Right cardiac atrium (tissue), 5 donors: Measurements from ENCODE around the gene CAMTA1. TPM values are rescaled to one million over a fixed set of nuclear protein-coding genes. Genes with fewer than 3 reads are reported as not detected.

Experiments
- ATAC-seq, 2 donors: fragments of 200-7000 bp; cut with Tn5 transposase; one replicate each; pipeline versions ENCODE4 v1.8.0 to v1.9.1; 2020; ENCODE audit warnings: moderate library complexity in 2 of 2, mild to moderate bottlenecking in 1 of 2
- DNase-seq, 3 donors: peaks; one replicate each; pipeline ENCODE4 v3.0.0-alpha.2; 2020
- H3K27ac ChIP-seq: one replicate; pipeline ENCODE4 v1.5.1; 2013; ENCODE audit warnings: mild to moderate bottlenecking, low read length, control low read depth, moderate library complexity
- H3K27me3 ChIP-seq: one replicate; pipeline ENCODE4 v1.6.1; 2013; ENCODE audit not compliant: control insufficient read depth, insufficient read depth
- H3K4me1 ChIP-seq: one replicate; pipeline ENCODE4 v1.6.1; 2013; ENCODE audit warnings: low read length; ENCODE audit not compliant: control insufficient read depth, insufficient read depth
- H3K4me3 ChIP-seq: one replicate; pipeline ENCODE4 v1.5.1; 2013; ENCODE audit warnings: low read length, control low read depth
- H3K9me3 ChIP-seq: one replicate; pipeline ENCODE4 v1.6.1; 2013; ENCODE audit warnings: low read length; ENCODE audit not compliant: control insufficient read depth
- WGBS: extraction: QIAGEN DNeasy Blood & Tissue Kit; methylation state at CpG from one replicate; pipeline ENCODE4 v1.1.7; 2013; 5-methylcytosine and 5-hydroxymethylcytosine counted together
- intact Hi-C, 4 donors: fragments of 100-400 bp; cut with DNase I; formaldehyde crosslinking; loops; one replicate each; pipeline versions ENCODE4 v1.11.0 to v1.14.0; 2022 to 2023
- polyA plus RNA-seq: library from polyadenylated mRNA; stranded (reverse); fragments of 200-250 nt; gene quantifications from one replicate; pipeline ENCODE4 v1.2.3, GENCODE V29; 2013
- total RNA-seq, 4 donors: library from RNA; stranded (reverse); fragmentation: NEBNext Ultra II Directional; extraction: Animal tissue kit (Norgen Biotek cat#: 25700); gene quantifications; one replicate each; pipeline ENCODE4 v1.2.1, GENCODE V29; 2021
- donor health status: healthy with polysubstance abuse.
- donor health status: DM: no; HTN: yes; CAD: no.
- donor health status: DM: no; HTN: no; CAD: no.
- donor health status: DM: no; HTN: yes; CAD: no; lungs with severe emphysema.
- donor health status: DM: yes; HTN: yes; CAD: no.

Gene CAMTA1
- total and polyA plus RNA-seq, 5 donors, result 155 to 334 (median 164) TPM

- 79% methylated on average over 10 of the region's 10 CpGs for WGBS
These were observed 31.7 kb upstream of the CAMTA1 start for GRCh38 chr1:6753320-6754140.

GRCh38 chr1:6756457-6756856, 28.8 kb upstream of the CAMTA1 start:
- DNase-seq (no peak), ATAC-seq (no peak)
- no peaks in the 10 kb centered on the region for H3K27me3 ChIP-seq
- intact Hi-C loops, result no loop called here
- H3K9me3 ChIP-seq, result no peaks in the 10 kb centered on the region
- 60% methylated on average over 1 of the region's 1 CpG for WGBS
- H3K4me3 ChIP-seq, result no peak overlapping the region
- no peaks in the 10 kb centered on the region for H3K4me1 ChIP-seq
- H3K27ac ChIP-seq, result no peak overlapping the region

More at GRCh38 chr1:6753320-6754140, 31.7 kb upstream of the CAMTA1 start:
- Histone ChIP-seq H3K27ac (no peak overlapping the region), H3K4me1 (no peaks in the 10 kb centered on the region), H3K4me3 (no peak overlapping the region), H3K27me3 (no peaks in the 10 kb centered on the region), H3K9me3 (no peaks in the 10 kb centered on the region)
- DNase-seq (no peak), ATAC-seq (no peak)
- intact Hi-C loops, result no loop called here

GRCh38 chr1:6757719-6758435, 27.4 kb upstream of the CAMTA1 start:
- no peaks in the 10 kb centered on the region for H3K9me3 ChIP-seq
- H3K27me3 ChIP-seq, result no peaks in the 10 kb centered on the region
- H3K4me3 ChIP-seq, result no peak overlapping the region
- no peak overlapping the region for H3K27ac ChIP-seq
- no peaks in the 10 kb centered on the region for H3K4me1 ChIP-seq
- peak in 1 of 2 donors; percentile 11 for ATAC-seq
- intact Hi-C loops, result no loop called here
- DNase-seq, result no peak
- WGBS, result 60% methylated on average over 25 of the region's 25 CpGs

GRCh38 chr1:6761196-6761737, 24.0 kb upstream of the CAMTA1 start:
- WGBS, result 86% methylated on average over 9 of the region's 9 CpGs
- H3K4me1 ChIP-seq, result no peaks in the 10 kb centered on the region
- no peak for DNase-seq
- H3K27ac ChIP-seq, result no peak overlapping the region
- H3K27me3 ChIP-seq, result no peaks in the 10 kb centered on the region
- H3K4me3 ChIP-seq, result no peak overlapping the region
- intact Hi-C loops, result no loop called here
- no peaks in the 10 kb centered on the region for H3K9me3 ChIP-seq
- ATAC-seq, result no peak

GRCh38 chr1:6762060-6762459, 23.2 kb upstream of the CAMTA1 start:
- no peaks in the 10 kb centered on the region for H3K27me3 ChIP-seq
- intact Hi-C loops, result no loop called here
- ATAC-seq, result no peak
- H3K9me3 ChIP-seq, result no peaks in the 10 kb centered on the region
- no peak overlapping the region for H3K4me3 ChIP-seq
- H3K4me1 ChIP-seq, result no peaks in the 10 kb centered on the region
- no peak for DNase-seq
- 71% methylated on average over 6 of the region's 6 CpGs for WGBS
- no peak overlapping the region for H3K27ac ChIP-seq

GRCh38 chr1:6770751-6771440, 14.4 kb upstream of the CAMTA1 start:
- Histone ChIP-seq H3K4me1 (no peaks in the 10 kb centered on the region), H3K27me3 (no peaks in the 10 kb centered on the region), H3K9me3 (no peaks in the 10 kb centered on the region), H3K4me3 (no peak overlapping the region), H3K27ac (no peak overlapping the region)
- peak in 1 of 2 donors; percentile 33 for ATAC-seq
- DNase-seq, result no peak
- WGBS, result 33% methylated on average over 13 of the region's 13 CpGs
- intact Hi-C loops, result loop anchor here in 1 of 4 donors (10.0 kb wide), 1 partner anchor 56 kb away; no protein-coding TSS in a partner anchor

- Histone ChIP-seq H3K9me3 (no peaks in the 10 kb centered on the region), H3K4me3 (no peak overlapping the region), H3K27me3 (no peaks in the 10 kb centered on the region), H3K4me1 (no peaks in the 10 kb centered on the region), H3K27ac (no peak overlapping the region)
- ATAC-seq (no peak), DNase-seq (no peak)
- intact Hi-C loops, result loop anchor here in 1 of 4 donors (10.0 kb wide), 1 partner anchor 57 kb away; no protein-coding TSS in a partner anchor
- WGBS, result 64% methylated on average over 7 of the region's 7 CpGs
These were observed 13.8 kb upstream of the CAMTA1 start for GRCh38 chr1:6771441-6771769.

- intact Hi-C loops, result loop anchor here in 1 of 4 donors (10.0 kb wide), 1 partner anchor 60 kb away; no protein-coding TSS in a partner anchor
- no peak for ATAC-seq
- Histone ChIP-seq H3K9me3 (no peaks in the 10 kb centered on the region), H3K27me3 (no peaks in the 10 kb centered on the region), H3K4me3 (no peak overlapping the region), H3K4me1 (no peaks in the 10 kb centered on the region), H3K27ac (no peak overlapping the region)
- no peak for DNase-seq
- 83% methylated on average over 1 of the region's 1 CpG for WGBS
These were observed 10.9 kb upstream of the CAMTA1 start for GRCh38 chr1:6774381-6774780.

- intact Hi-C loops, result loop anchor here in 1 of 4 donors (10.0 kb wide), 1 partner anchor 61 kb away; no protein-coding TSS in a partner anchor
These were observed 9.8 kb upstream of the CAMTA1 start for GRCh38 chr1:6775261-6776043.

GRCh38 chr1:6776389-6776788, 8.9 kb upstream of the CAMTA1 start:
- intact Hi-C loops, result loop anchor here in 1 of 4 donors (10.0 kb wide), 1 partner anchor 62 kb away; no protein-coding TSS in a partner anchor
- H3K4me1 ChIP-seq, result no peaks in the 10 kb centered on the region
- H3K27me3 ChIP-seq, result no peaks in the 10 kb centered on the region
- WGBS, result 85% methylated on average over 2 of the region's 2 CpGs
- DNase-seq (no peak), ATAC-seq (no peak)
- H3K4me3 ChIP-seq, result no peak overlapping the region
- H3K9me3 ChIP-seq, result no peaks in the 10 kb centered on the region
- H3K27ac ChIP-seq, result no peak overlapping the region

More at GRCh38 chr1:6775261-6776043, 9.8 kb upstream of the CAMTA1 start:
- Histone ChIP-seq H3K9me3 (no peaks in the 10 kb centered on the region), H3K27me3 (no peaks in the 10 kb centered on the region), H3K4me3 (no peak overlapping the region), H3K4me1 (no peaks in the 10 kb centered on the region), H3K27ac (no peak overlapping the region)
- no peak for DNase-seq
- WGBS, result 90% methylated on average over 8 of the region's 8 CpGs
- ATAC-seq, result no peak
